ENCODE results near the gene ROR2. TPM values are rescaled to one million over a fixed set of nuclear protein-coding genes. Genes with fewer than 3 reads are reported as not detected.

The ROR2 gene
- total RNA-seq, 1 experiment from 2014 or later: 2.7 TPM

DNA sequence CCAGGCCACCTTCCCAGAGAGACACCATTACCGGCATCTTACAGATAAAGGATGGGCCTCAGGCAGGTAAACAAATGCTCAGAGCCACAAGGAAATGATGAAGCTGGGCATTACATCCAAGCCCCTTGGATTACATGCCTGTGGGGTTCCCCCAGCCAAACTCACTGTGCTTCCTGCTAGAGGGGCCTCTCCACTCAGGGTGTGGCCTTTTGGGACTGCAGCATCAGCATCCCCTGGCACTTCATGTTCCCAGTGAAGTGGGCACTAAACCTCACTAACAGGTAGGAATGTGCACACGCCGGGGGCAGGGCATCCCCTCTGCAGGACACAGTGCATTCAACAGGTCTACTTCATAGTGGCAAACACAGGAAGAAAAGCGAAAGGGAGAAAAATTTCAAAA, 125.9 kb downstream of the ROR2 start:
- H3K4me3 Mint-ChIP-seq: no peak overlapping the region
- Histone ChIP-seq H3K27me3 (ENCODE audit: insufficient read depth, low read length) (no peaks in the 10 kb centered on the region), H3K4me2 (ENCODE audit: insufficient read depth, insufficient read length, low read length) (no peak overlapping the region), H2BK120ac (ENCODE audit: low read depth, low read length, poor library complexity, severe bottlenecking) (no peak overlapping the region), H2BK15ac (ENCODE audit: low read depth, low read length) (no peak overlapping the region), H3K79me2 (ENCODE audit: insufficient read depth, low read length) (no peaks in the 10 kb centered on the region), H3K18ac (ENCODE audit: insufficient read length, low read depth, low read length) (no peak overlapping the region), H4K5ac (ENCODE audit: insufficient read length, low read depth, low read length) (no peak overlapping the region), H3K23ac (ENCODE audit: insufficient read length, low read depth, low read length) (no peak overlapping the region), H3K9ac (ENCODE audit: extremely low read depth, insufficient read length, low read length) (no peak overlapping the region), H3K27ac (ENCODE audit: insufficient read length, low read depth, low read length) (no peak overlapping the region), H2BK20ac (ENCODE audit: low read depth, low read length, poor library complexity, severe bottlenecking) (no peak overlapping the region), H3T11ph (ENCODE audit: low read length) (no peak overlapping the region), H3K56ac (ENCODE audit: insufficient read length, low read depth, low read length) (no peak overlapping the region), H3K79me1 (ENCODE audit: insufficient read depth, low read depth, low read length, poor library complexity, severe bottlenecking) (no peaks in the 10 kb centered on the region), H3K4me1 (ENCODE audit: insufficient read depth, low read length) (no peaks in the 10 kb centered on the region), H3K23me2 (ENCODE audit: insufficient read length, low read depth, low read length, poor library complexity, severe bottlenecking) (no peaks in the 10 kb centered on the region), H3K14ac (ENCODE audit: insufficient read depth, low read length) (no peak overlapping the region), H3K9me3 (ENCODE audit: control insufficient read depth, low read depth, low read length) (no peaks in the 10 kb centered on the region), H2BK12ac (ENCODE audit: insufficient read length, low read depth, low read length) (no peak overlapping the region), H4K20me1 (ENCODE audit: control insufficient read depth, insufficient read depth, insufficient read length) (no peaks in the 10 kb centered on the region), H4K91ac (ENCODE audit: insufficient read length, low read depth, low read length) (no peak overlapping the region), H2AFZ (ENCODE audit: low read length) (no peak overlapping the region), H3K4ac (ENCODE audit: low read depth, low read length) (no peak overlapping the region), H4K8ac (replicated peaks; ENCODE audit: insufficient read length, low read depth, low read length) (no peak overlapping the region), H2AK5ac (ENCODE audit: insufficient read length, low read length) (no peak overlapping the region), H2BK5ac (ENCODE audit: insufficient read length, low read length) (no peak overlapping the region)
- peaks cover 7 to 8% of the 10 kb centered on the region in 2 experiments; a peak in 4 of 5 replicates for H3K9me3 Mint-ChIP-seq
- H3K4me1 Mint-ChIP-seq: peaks cover 0 to 2% of the 10 kb centered on the region in 2 experiments; a peak in 2 of 4 replicates
- no peak for DNase-seq
- no CpG with 5 or more reads among the region's 4 CpGs for WGBS (ENCODE audit: extremely low coverage, insufficient read length, low lambda C conversion rate)
- H3K27ac Mint-ChIP-seq: no peak overlapping the region
- H3K27me3 Mint-ChIP-seq (ENCODE audit: low read depth): no peaks in the 10 kb centered on the region
- H3K36me3 Mint-ChIP-seq (ENCODE audit: insufficient read depth in 1 of 3, low read depth in 3 of 3): peaks cover 0 to 7% (median 0%) of the 10 kb centered on the region in 3 experiments; a peak in 2 of 7 replicates
- TF ChIP-seq, protein P1, sequence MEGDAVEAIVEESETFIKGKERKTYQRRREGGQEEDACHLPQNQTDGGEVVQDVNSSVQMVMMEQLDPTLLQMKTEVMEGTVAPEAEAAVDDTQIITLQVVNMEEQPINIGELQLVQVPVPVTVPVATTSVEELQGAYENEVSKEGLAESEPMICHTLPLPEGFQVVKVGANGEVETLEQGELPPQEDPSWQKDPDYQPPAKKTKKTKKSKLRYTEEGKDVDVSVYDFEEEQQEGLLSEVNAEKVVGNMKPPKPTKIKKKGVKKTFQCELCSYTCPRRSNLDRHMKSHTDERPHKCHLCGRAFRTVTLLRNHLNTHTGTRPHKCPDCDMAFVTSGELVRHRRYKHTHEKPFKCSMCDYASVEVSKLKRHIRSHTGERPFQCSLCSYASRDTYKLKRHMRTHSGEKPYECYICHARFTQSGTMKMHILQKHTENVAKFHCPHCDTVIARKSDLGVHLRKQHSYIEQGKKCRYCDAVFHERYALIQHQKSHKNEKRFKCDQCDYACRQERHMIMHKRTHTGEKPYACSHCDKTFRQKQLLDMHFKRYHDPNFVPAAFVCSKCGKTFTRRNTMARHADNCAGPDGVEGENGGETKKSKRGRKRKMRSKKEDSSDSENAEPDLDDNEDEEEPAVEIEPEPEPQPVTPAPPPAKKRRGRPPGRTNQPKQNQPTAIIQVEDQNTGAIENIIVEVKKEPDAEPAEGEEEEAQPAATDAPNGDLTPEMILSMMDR (conservative IDR thresholded peaks at IDR 0.05): no peak
